Endothelial cell of umbilical vein (primary cell): ENCODE measurements around the gene MC5R. TPM values are rescaled to one million over a fixed set of nuclear protein-coding genes. Genes with fewer than 3 reads are reported as not detected.

Experiments
- BruUV-seq: library from RNA; stranded (reverse); fragments of 400-500 nt; replicated peaks from 2 replicates; lab custom pipeline; 2021; lab: Mats Ljungman, UMichigan
- CTCF ChIA-PET: fragments of 300-600, 350-600 bp; sonication (Branson Sonifier 250); formaldehyde crosslinking; loops from one replicate; lab custom pipeline; 2021; ENCODE audit warnings: antibody characterized with exemption, inconsistent platforms; lab: Charles Lee
- POLR2A ChIA-PET: fragments of 300-600, 350-600 bp; sonication (Branson Sonifier 250); formaldehyde crosslinking; loops from one replicate; lab custom pipeline; 2021; ENCODE audit warnings: antibody characterized with exemption, inconsistent platforms; lab: Charles Lee
- DNase-seq: peaks from one replicate; pipeline ENCODE4 v3.0.0-alpha.2; 2011; ENCODE audit warnings: low read depth, low spot score
- FAIRE-seq: peaks from 2 replicates; lab custom pipeline; 2011; peaks lifted over from hg19 to GRCh38; lab: Jason Lieb, UNC
- H2AFZ ChIP-seq: 2 replicates; pipeline ENCODE4 v1.6.0; 2012; ENCODE audit warnings: low read depth, low read length, control low read depth, inconsistent platforms
- H3K27ac ChIP-seq: 2 replicates; pipeline ENCODE4 v1.5.1; 2011; ENCODE audit warnings: low read depth, mild to moderate bottlenecking, control low read depth, low read length, moderate library complexity; ENCODE audit not compliant: insufficient read depth
- H3K27me3 ChIP-seq, 2 experiments: 2 replicates each; pipeline versions ENCODE4 v1.6.0 to v1.6.1; 2011; ENCODE audit warnings: low read length in 2 of 2, mixed read lengths in 1 of 2; ENCODE audit not compliant: control insufficient read depth in 2 of 2, insufficient read depth in 2 of 2
- H3K36me3 ChIP-seq, 2 experiments: 2 replicates in 1 of 2; 3 replicates in 1 of 2; pipeline ENCODE4 v1.5.1; 2011; ENCODE audit warnings: low read length in 2 of 2, mild to moderate bottlenecking in 1 of 2, moderate library complexity in 1 of 2; ENCODE audit not compliant: control insufficient read depth in 2 of 2, insufficient read depth in 2 of 2; ENCODE audit errors: extremely low read depth in 1 of 2
- H3K4me1 ChIP-seq: 3 replicates; pipeline ENCODE4 v1.5.1; 2011; ENCODE audit warnings: mild to moderate bottlenecking, low read length; ENCODE audit not compliant: control insufficient read depth, insufficient read depth; ENCODE audit errors: extremely low read depth
- H3K4me2 ChIP-seq: 2 replicates; pipeline ENCODE4 v1.6.1; 2011; ENCODE audit warnings: low read length, control low read depth, mixed read lengths; ENCODE audit not compliant: insufficient read depth
- H3K4me3 ChIP-seq, 3 experiments: fragments of 200-600 bp in 1 of 3; sonication (generic), shearing (Covaris generic) in 1 of 3; replicated peaks in 1 of 3; 2 replicates each; pipeline ENCODE4 v1.5.1; 2011 to 2016; ENCODE audit warnings: control low read depth in 3 of 3, low read length in 3 of 3, mild to moderate bottlenecking in 2 of 3, inconsistent platforms in 1 of 3, low read depth in 1 of 3, moderate library complexity in 1 of 3; ENCODE audit not compliant: insufficient read depth in 1 of 3
- H3K79me2 ChIP-seq: 2 replicates; pipeline ENCODE4 v1.6.0; 2012; ENCODE audit warnings: low read length, inconsistent platforms; ENCODE audit not compliant: control insufficient read depth, insufficient read depth
- H3K9ac ChIP-seq: replicated peaks from 2 replicates; pipeline ENCODE3; 2011; ENCODE audit warnings: low read length, control low read depth; ENCODE audit not compliant: insufficient read depth; ENCODE audit errors: extremely low read depth
- H3K9me1 ChIP-seq: replicated peaks from 3 replicates; pipeline ENCODE4 v1.6.0; 2011; ENCODE audit warnings: mild to moderate bottlenecking, low read length; ENCODE audit not compliant: control insufficient read depth, insufficient read depth; ENCODE audit errors: extremely low read depth
- H3K9me3 ChIP-seq: replicated peaks from 2 replicates; pipeline ENCODE4 v1.5.1; 2012; ENCODE audit warnings: low read length, inconsistent platforms; ENCODE audit not compliant: control insufficient read depth, insufficient read depth
- H4K20me1 ChIP-seq: replicated peaks from 2 replicates; pipeline ENCODE3; 2011; ENCODE audit warnings: mild to moderate bottlenecking, low read length; ENCODE audit not compliant: control insufficient read depth, insufficient read depth; ENCODE audit errors: extremely low read depth
- CTCF ChIP-seq, 2 donors: IDR thresholded peaks; 1 replicate in 1 of 2; 2 replicates in 1 of 2; pipeline ENCODE4 v1.5.1; 2011; ENCODE audit warnings: low read length in 2 of 2, mild to moderate bottlenecking in 2 of 2, moderate library complexity in 2 of 2, control low read depth in 1 of 2, inconsistent platforms in 1 of 2, low read depth in 1 of 2; ENCODE audit not compliant: insufficient read depth in 1 of 2; ENCODE audit errors: extremely low read depth in 1 of 2
- EZH2 ChIP-seq: IDR thresholded peaks from 2 replicates; pipeline ENCODE4 v1.6.1; 2012; ENCODE audit warnings: borderline replicate concordance, low read depth, mild to moderate bottlenecking, moderate library complexity, low read length, inconsistent platforms; ENCODE audit not compliant: severe bottlenecking
- FOS ChIP-seq: IDR thresholded peaks from 2 replicates; pipeline ENCODE4 v1.6.1; 2011; ENCODE audit warnings: mild to moderate bottlenecking, low read length, moderate library complexity, borderline replicate concordance; ENCODE audit not compliant: insufficient read depth
- GATA2 ChIP-seq: IDR thresholded peaks from 2 replicates; pipeline ENCODE4 v1.7.0; 2011; ENCODE audit warnings: low read depth, mild to moderate bottlenecking, moderate library complexity, mixed read lengths, low read length; ENCODE audit not compliant: insufficient read length, insufficient read depth
- JUN ChIP-seq: IDR thresholded peaks from 2 replicates; pipeline ENCODE4 v1.6.1; 2011; ENCODE audit warnings: borderline replicate concordance, low read depth; ENCODE audit not compliant: insufficient read length, insufficient read depth
- MAX ChIP-seq: IDR thresholded peaks from 2 replicates; pipeline ENCODE4 v1.6.1; 2011; ENCODE audit not compliant: insufficient read depth, insufficient read length
- MYC ChIP-seq: IDR thresholded peaks from one replicate; pipeline ENCODE4 v1.6.1; 2011; ENCODE audit warnings: mild to moderate bottlenecking, low read depth, low read length
- POLR2A ChIP-seq: IDR thresholded peaks from 2 replicates; pipeline ENCODE4 v1.6.1; 2012; ENCODE audit warnings: low read depth, mild to moderate bottlenecking, control low read depth, low read length
- POLR2AphosphoS5 ChIP-seq: IDR thresholded peaks from 2 replicates; pipeline ENCODE4 v1.6.1; 2012; ENCODE audit warnings: low read depth, mild to moderate bottlenecking, control low read depth, low read length, moderate library complexity; ENCODE audit not compliant: insufficient read depth
- dilution Hi-C: fragments of 300-500 bp; cut with MboI; formaldehyde crosslinking; loops from one replicate; pipeline ENCODE4 v1.15.0; 2019; ENCODE audit warnings: low sequenced_read_pairs; ENCODE audit not compliant: extremely low pct_ligation_motif_present
- intact Hi-C: fragments of 100-400 bp; cut with micrococcal nuclease; formaldehyde crosslinking; loops from one replicate; pipeline ENCODE4 v1.10.0; 2022
- polyA plus RNA-seq, 4 experiments: library from polyadenylated mRNA; depleted of rRNA in 3 of 4; stranded (reverse) in 3 of 4; unstranded in 1 of 4; fragments of >200 nt; gene quantifications; 2 replicates each; pipeline versions ENCODE4 v1.2.1 to v1.2.3, GENCODE V29; 2011 to 2012; ENCODE audit warnings: missing spikeins in 1 of 4
- total RNA-seq: library from RNA; stranded (reverse); gene quantifications from 2 replicates; pipeline ENCODE4 v1.2.3, GENCODE V29; 2021

MC5R gene
- total and polyA plus RNA-seq, 2 donors (not counting 3 experiments of a cell fraction or from before 2014, with no cell fraction given), result not detected

GRCh38 chr18:13801260-13801601 is 22.7 kb upstream of the MC5R start:
- DNase-seq (no peak), FAIRE-seq (no peak)
- Histone ChIP-seq H3K4me1 (peaks cover 23% of the 10 kb centered on the region), H3K4me2 (peak overlapping the region; percentile 71), H3K36me3 (no peaks in the 10 kb centered on the region), H3K9me3 (no peaks in the 10 kb centered on the region), H3K79me2 (no peaks in the 10 kb centered on the region), H2AFZ (peak overlapping the region; percentile 16), H3K9ac (peak overlapping the region; percentile 16), H3K27ac (no peak overlapping the region), H4K20me1 (no peaks in the 10 kb centered on the region), H3K27me3 (peaks cover 3 to 10% of the 10 kb centered on the region in 2 experiments), H3K9me1 (no peaks in the 10 kb centered on the region), H3K4me3 (peak overlapping the region in 1 of 3 experiments; percentile 37)
- ChIA-PET CTCF (interaction anchor here (1.5 to 1.7 kb wide), 3 partner anchors 11 to 243 kb away, joined by 4 to 7 read pairs (median 4); no protein-coding TSS in a partner anchor), POLR2A (no interaction called here)
- dilution Hi-C loops, result no loop called here
- intact Hi-C loops, result loop anchor here (1.0 to 10.0 kb wide), 4 partner anchors 243 to 584 kb away; partner anchors contain the start of gene LDLRAD4
- no peak for TF ChIP-seq EZH2
- no TSS peak for BruUV-seq

GRCh38 chr18:13804305-13804704 is 19.6 kb upstream of the MC5R start:
- Histone ChIP-seq H3K79me2 (no peaks in the 10 kb centered on the region), H2AFZ (no peak overlapping the region), H3K4me1 (peaks cover 5% of the 10 kb centered on the region), H3K27me3 (peaks cover 3 to 10% of the 10 kb centered on the region in 2 experiments), H3K9ac (no peak overlapping the region), H3K4me2 (no peak overlapping the region), H3K9me3 (no peaks in the 10 kb centered on the region), H4K20me1 (no peaks in the 10 kb centered on the region), H3K27ac (no peak overlapping the region), H3K4me3 (no peak overlapping the region), H3K9me1 (no peaks in the 10 kb centered on the region), H3K36me3 (no peaks in the 10 kb centered on the region)
- ChIA-PET CTCF (interaction anchor here (0.6 to 4.0 kb wide), 3 partner anchors 8 to 246 kb away, joined by 3 to 26 read pairs (median 3); no protein-coding TSS in a partner anchor), POLR2A (no interaction called here)
- intact Hi-C loops (loop anchor here (5.0 to 10.0 kb wide), 2 partner anchors 340 to 587 kb away; partner anchors contain the start of gene LDLRAD4), dilution Hi-C loops (no loop called here)
- DNase-seq (peak; percentile 64), FAIRE-seq (no peak)
- TF ChIP-seq JUN (no peak), FOS (no peak), EZH2 (no peak), POLR2A (no peak), CTCF (IDR thresholded peaks at IDR 0.05; ENCODE audit: extremely low read depth in 1 of 2, insufficient read depth in 1 of 2, low read depth in 1 of 2, low read length in 2 of 2) (no peak), MAX (no peak), MYC (no peak), GATA2 (no peak), POLR2AphosphoS5 (no peak)
- no TSS peak for BruUV-seq
